Breast epithelium (tissue), 3 donors: ENCODE measurements around the gene CYYR1.

Experiments
- POLR2A ChIP-seq: fragments of 450-650 bp; IDR thresholded peaks from one replicate; pipeline ENCODE4 v1.6.1; 2016; ENCODE audit warnings: antibody characterized with exemption, mild to moderate bottlenecking, moderate library complexity
- POLR2AphosphoS5 ChIP-seq, 3 donors: sonication (generic); formaldehyde crosslinking; IDR thresholded peaks; one replicate each; pipeline ENCODE4 v1.6.1; 2017; ENCODE audit warnings: antibody characterized with exemption in 3 of 3
- TF ChIP-seq, protein P1 (sequence below), 3 donors: fragments of 450-650 bp; IDR thresholded peaks; one replicate each; pipeline ENCODE4 v1.5.1; 2016 to 2017; ENCODE audit warnings: antibody characterized with exemption in 3 of 3, mild to moderate bottlenecking in 3 of 3, moderate library complexity in 3 of 3

DNA sequence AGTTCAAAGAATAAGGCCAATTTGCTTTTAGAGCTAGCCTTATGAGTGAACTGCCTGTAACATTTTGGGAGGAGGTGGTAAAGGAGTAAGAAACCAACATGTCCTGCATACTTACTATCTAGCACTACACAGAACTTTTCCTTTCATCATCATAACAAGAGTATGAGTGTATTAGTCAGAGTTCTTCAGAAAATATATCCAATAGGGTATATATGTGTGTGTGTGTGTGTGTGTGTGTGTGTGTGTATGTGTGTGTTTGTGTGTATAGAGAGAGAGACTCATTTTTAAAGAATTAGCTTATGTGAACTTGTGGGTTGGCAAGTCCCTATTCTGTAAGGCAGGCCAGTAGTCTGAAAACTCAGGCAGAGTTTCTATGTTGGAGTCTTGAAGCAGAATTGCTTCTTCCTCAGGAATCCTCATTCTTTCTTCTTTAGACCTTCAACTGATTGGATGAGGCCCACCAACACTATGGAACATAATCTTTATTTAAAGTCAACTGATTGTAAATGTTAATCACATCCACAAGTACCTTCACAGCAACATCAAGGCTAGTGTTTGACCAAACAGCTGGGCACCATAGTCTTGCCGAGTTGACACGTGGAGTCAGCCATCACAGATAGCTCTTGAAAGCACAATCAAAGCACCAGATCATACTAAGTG lies 121.9 kb downstream of the CYYR1 start:
- TF ChIP-seq, protein P1, sequence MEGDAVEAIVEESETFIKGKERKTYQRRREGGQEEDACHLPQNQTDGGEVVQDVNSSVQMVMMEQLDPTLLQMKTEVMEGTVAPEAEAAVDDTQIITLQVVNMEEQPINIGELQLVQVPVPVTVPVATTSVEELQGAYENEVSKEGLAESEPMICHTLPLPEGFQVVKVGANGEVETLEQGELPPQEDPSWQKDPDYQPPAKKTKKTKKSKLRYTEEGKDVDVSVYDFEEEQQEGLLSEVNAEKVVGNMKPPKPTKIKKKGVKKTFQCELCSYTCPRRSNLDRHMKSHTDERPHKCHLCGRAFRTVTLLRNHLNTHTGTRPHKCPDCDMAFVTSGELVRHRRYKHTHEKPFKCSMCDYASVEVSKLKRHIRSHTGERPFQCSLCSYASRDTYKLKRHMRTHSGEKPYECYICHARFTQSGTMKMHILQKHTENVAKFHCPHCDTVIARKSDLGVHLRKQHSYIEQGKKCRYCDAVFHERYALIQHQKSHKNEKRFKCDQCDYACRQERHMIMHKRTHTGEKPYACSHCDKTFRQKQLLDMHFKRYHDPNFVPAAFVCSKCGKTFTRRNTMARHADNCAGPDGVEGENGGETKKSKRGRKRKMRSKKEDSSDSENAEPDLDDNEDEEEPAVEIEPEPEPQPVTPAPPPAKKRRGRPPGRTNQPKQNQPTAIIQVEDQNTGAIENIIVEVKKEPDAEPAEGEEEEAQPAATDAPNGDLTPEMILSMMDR (IDR thresholded peaks at IDR 0.05): no peak
- TF ChIP-seq POLR2A (no peak), POLR2AphosphoS5 (IDR thresholded peaks at IDR 0.05) (no peak)
